ENCODE data around the gene WDR1. TPM values are rescaled to one million over a fixed set of nuclear protein-coding genes. Genes with fewer than 3 reads are reported as not detected.

WDR1 gene
- total and polyA plus RNA-seq, 10 of the 15 experiments (the other 5 are each of a cell fraction or from before 2014, with no cell fraction given): 28.5 to 397 (median 290) TPM

GRCh38 chr4:10160281-10160856, 43.8 kb upstream of the WDR1 start:
- Histone ChIP-seq H4K20me1 (ENCODE audit: control insufficient read depth, insufficient read depth) (no peaks in the 10 kb centered on the region), H3K36me3 (ENCODE audit: control insufficient read depth in 2 of 2, insufficient read depth in 2 of 2, low read length in 1 of 2) (no peaks in the 10 kb centered on the region), H3K4me1 (ENCODE audit: control insufficient read depth, insufficient read depth, low read length) (no peaks in the 10 kb centered on the region), H3K9me3 (replicated peaks; ENCODE audit: control insufficient read depth, insufficient read depth, low read length) (no peaks in the 10 kb centered on the region), H3K27ac (ENCODE audit: control insufficient read depth, insufficient read depth) (no peak overlapping the region), H3K79me2 (ENCODE audit: control insufficient read depth, insufficient read depth, low read length) (no peaks in the 10 kb centered on the region), H3K4me3 (no peak overlapping the region), H3K4me2 (ENCODE audit: control insufficient read depth, insufficient read depth) (no peak overlapping the region), H3K27me3 (replicated peaks in 1 of 2; ENCODE audit: control insufficient read depth in 2 of 2, insufficient read depth in 2 of 2, low read length in 1 of 2) (no peaks in the 10 kb centered on the region), H3K9ac (ENCODE audit: control insufficient read depth, insufficient read depth, low read length) (no peak overlapping the region), H2AFZ (ENCODE audit: control insufficient read depth, low read depth, low read length) (no peak overlapping the region)
- intact Hi-C loops (cut with micrococcal nuclease; ENCODE audit: unreplicated experiment): no loop called here
- BruUV-seq (replicated peaks): no TSS peak
- RAD21 ChIA-PET (ENCODE audit: unreplicated experiment): interaction anchor here (3.5 kb wide), 1 partner anchor 376 kb away, joined by 26 read pairs; no protein-coding TSS in a partner anchor
- CTCF ChIA-PET: interaction anchor here (0.6 to 3.3 kb wide), 10 partner anchors 8 to 393 kb away, joined by 3 to 10 read pairs (median 4); no protein-coding TSS in a partner anchor
- ATAC-seq (no peak), FAIRE-seq (no peak), DNase-seq (ENCODE audit: low read depth, low spot score) (no peak)
- SMC1A ChIA-PET (ENCODE audit: uncharacterized antibody, unreplicated experiment): interaction anchor here (1.0 to 3.2 kb wide), 4 partner anchors 9 to 377 kb away, joined by 3 to 21 read pairs (median 6); no protein-coding TSS in a partner anchor
- POLR2A ChIA-PET: no interaction called here
- WGBS (ENCODE audit: insufficient coverage, insufficient replicate concordance, low lambda C conversion rate, missing lambda C conversion rate): 30% methylated on average over 7 of the region's 7 CpGs
- TF ChIP-seq EED (IDR thresholded peaks at IDR 0.05; ENCODE audit: low read depth) (no peak), CTCF (IDR thresholded peaks at IDR 0.05 in 2 of 3, conservative IDR thresholded peaks at IDR 0.05 in 1 of 3; ENCODE audit: control insufficient read depth in 2 of 3, extremely low read depth in 1 of 3, insufficient read depth in 1 of 3, low read depth in 3 of 3, low read length in 3 of 3) (peak in 1 of 3 experiments; percentile 19; a peak in 1 of 6 replicates)
- in situ Hi-C loops (cut with MboI): loop anchor here (10.0 kb wide), 1 partner anchor 244 kb away; no protein-coding TSS in a partner anchor

GRCh38 chr4:10159671-10160070, 43.1 kb upstream of the WDR1 start:
- H3K4me2 ChIP-seq (ENCODE audit: control insufficient read depth, insufficient read depth): no peak overlapping the region
- H3K4me3 ChIP-seq: no peak overlapping the region
- intact Hi-C loops (cut with micrococcal nuclease; ENCODE audit: unreplicated experiment): loop anchor here (5.0 to 10.0 kb wide), 2 partner anchors 395 to 1263 kb away; no protein-coding TSS in a partner anchor
- ChIA-PET RAD21 (ENCODE audit: unreplicated experiment) (interaction anchor here (3.5 kb wide), 1 partner anchor 377 kb away, joined by 26 read pairs; no protein-coding TSS in a partner anchor), SMC1A (ENCODE audit: uncharacterized antibody, unreplicated experiment) (interaction anchor here (0.5 to 3.2 kb wide), 5 partner anchors 9 to 436 kb away, joined by 3 to 21 read pairs (median 6); no protein-coding TSS in a partner anchor), POLR2A (no interaction called here), CTCF (interaction anchor here (0.6 to 3.3 kb wide), 8 partner anchors 9 to 390 kb away, joined by 3 to 10 read pairs (median 4); no protein-coding TSS in a partner anchor)
- FAIRE-seq: no peak
- no peaks in the 10 kb centered on the region for H3K36me3 ChIP-seq (ENCODE audit: control insufficient read depth in 2 of 2, insufficient read depth in 2 of 2, low read length in 1 of 2)
- H3K27me3 ChIP-seq (replicated peaks in 1 of 2; ENCODE audit: control insufficient read depth in 2 of 2, insufficient read depth in 2 of 2, low read length in 1 of 2): no peaks in the 10 kb centered on the region
- H3K9ac ChIP-seq (ENCODE audit: control insufficient read depth, insufficient read depth, low read length): no peak overlapping the region
- H3K27ac ChIP-seq (ENCODE audit: control insufficient read depth, insufficient read depth): no peak overlapping the region
- H3K9me3 ChIP-seq (replicated peaks; ENCODE audit: control insufficient read depth, insufficient read depth, low read length): no peaks in the 10 kb centered on the region
- no peak for ATAC-seq
- TF ChIP-seq TBL1XR1 (IDR thresholded peaks at IDR 0.05; ENCODE audit: low read depth, low read length) (no peak), MXI1 (IDR thresholded peaks at IDR 0.05; ENCODE audit: low read depth, low read length) (no peak), NR2C2 (IDR thresholded peaks at IDR 0.05; ENCODE audit: borderline replicate concordance, control insufficient read depth, insufficient read length, low read depth) (no peak)
- no peaks in the 10 kb centered on the region for H3K79me2 ChIP-seq (ENCODE audit: control insufficient read depth, insufficient read depth, low read length)
- no peak for DNase-seq (ENCODE audit: low read depth, low spot score)
- H2AFZ ChIP-seq (ENCODE audit: control insufficient read depth, low read depth, low read length): no peak overlapping the region
- no TSS peak for BruUV-seq (replicated peaks)
- no peaks in the 10 kb centered on the region for H4K20me1 ChIP-seq (ENCODE audit: control insufficient read depth, insufficient read depth)
- H3K4me1 ChIP-seq (ENCODE audit: control insufficient read depth, insufficient read depth, low read length): no peaks in the 10 kb centered on the region
- in situ Hi-C loops (cut with MboI): loop anchor here (10.0 kb wide), 1 partner anchor 245 kb away; no protein-coding TSS in a partner anchor

Measured in GM12878 (cell line).